ENCODE measurements around the gene KCNA10. TPM values are rescaled to one million over a fixed set of nuclear protein-coding genes. Genes with fewer than 3 reads are reported as not detected.
A peak's percentile ranks its signal among the peaks of the same experiment; 100 is the strongest.

KCNA10 gene
- total and polyA plus RNA-seq, 4 donors = not detected

GRCh38 chr1:110485725-110486124, 33.2 kb downstream of the KCNA10 start:
- 42 to 77% methylated on average over 2 of the region's 2 CpGs for WGBS, 2 donors
- no peak overlapping the region for H3K4me3 ChIP-seq
- H3K36me3 ChIP-seq (ENCODE audit: control insufficient read depth in 4 of 4, insufficient read depth in 4 of 4, low read length in 4 of 4) = no peaks in the 10 kb centered on the region
- H3K9ac ChIP-seq (ENCODE audit: insufficient read depth in 1 of 2, low read length in 2 of 2) = no peak overlapping the region
- ATAC-seq (ENCODE audit: insufficient read depth, low FRiP score) (no peak), DNase-seq (no peak)
- H3K27ac ChIP-seq (ENCODE audit: low read depth in 1 of 2, low read length in 1 of 2) = no peak overlapping the region
- peaks cover 0 to 8% (median 0%) of the 10 kb centered on the region in 5 donors for H3K4me1 ChIP-seq (ENCODE audit: control insufficient read depth in 5 of 5, insufficient read depth in 5 of 5, low read length in 5 of 5)
- no peaks in the 10 kb centered on the region for H3K9me3 ChIP-seq (ENCODE audit: control insufficient read depth in 4 of 4, insufficient read depth in 3 of 4, low read length in 3 of 4)
- H3K27me3 ChIP-seq (ENCODE audit: control insufficient read depth in 3 of 3, insufficient read depth in 3 of 3, low read length in 2 of 3) = no peaks in the 10 kb centered on the region
- no peak for TF ChIP-seq CTCF (IDR thresholded peaks at IDR 0.05; ENCODE audit: control extremely low read depth, extremely low read depth)

- Histone ChIP-seq H3K27ac (ENCODE audit: low read depth in 1 of 2, low read length in 1 of 2) (no peak overlapping the region), H3K9me3 (ENCODE audit: control insufficient read depth in 4 of 4, insufficient read depth in 3 of 4, low read length in 3 of 4) (no peaks in the 10 kb centered on the region), H3K9ac (ENCODE audit: insufficient read depth in 1 of 2, low read length in 2 of 2) (no peak overlapping the region), H3K36me3 (ENCODE audit: control insufficient read depth in 4 of 4, insufficient read depth in 4 of 4, low read length in 4 of 4) (no peaks in the 10 kb centered on the region), H3K27me3 (ENCODE audit: control insufficient read depth in 3 of 3, insufficient read depth in 3 of 3, low read length in 2 of 3) (no peaks in the 10 kb centered on the region), H3K4me3 (no peak overlapping the region), H3K4me1 (ENCODE audit: control insufficient read depth in 5 of 5, insufficient read depth in 5 of 5, low read length in 5 of 5) (peaks cover 0 to 8% (median 5%) of the 10 kb centered on the region in 5 donors)
- DNase-seq = no peak
- no peak for ATAC-seq (ENCODE audit: insufficient read depth, low FRiP score)
- WGBS, 2 donors = 86 to 91% methylated on average over 12 of the region's 12 CpGs
- no peak for TF ChIP-seq CTCF (IDR thresholded peaks at IDR 0.05; ENCODE audit: control extremely low read depth, extremely low read depth)
Observed at GRCh38 chr1:110484801-110485200, 34.2 kb downstream of the KCNA10 start.

- H3K9me3 ChIP-seq (ENCODE audit: control insufficient read depth in 4 of 4, insufficient read depth in 3 of 4, low read length in 3 of 4) = no peaks in the 10 kb centered on the region
- ATAC-seq (ENCODE audit: insufficient read depth, low FRiP score) (no peak), DNase-seq (no peak)
- no peak overlapping the region for H3K9ac ChIP-seq (ENCODE audit: insufficient read depth in 1 of 2, low read length in 2 of 2)
- TF ChIP-seq CTCF (IDR thresholded peaks at IDR 0.05; ENCODE audit: control extremely low read depth, extremely low read depth) = no peak
- H3K4me3 ChIP-seq = no peak overlapping the region
- no peaks in the 10 kb centered on the region for H3K36me3 ChIP-seq (ENCODE audit: control insufficient read depth in 4 of 4, insufficient read depth in 4 of 4, low read length in 4 of 4)
- H3K27ac ChIP-seq (ENCODE audit: low read depth in 1 of 2, low read length in 1 of 2) = peak overlapping the region in 1 of 2 donors; percentile 59
- WGBS, 2 donors = 76 to 89% methylated on average over 9 of the region's 9 CpGs
- no peaks in the 10 kb centered on the region for H3K27me3 ChIP-seq (ENCODE audit: control insufficient read depth in 3 of 3, insufficient read depth in 3 of 3, low read length in 2 of 3)
- peaks cover 0 to 9% (median 5%) of the 10 kb centered on the region in 5 donors for H3K4me1 ChIP-seq (ENCODE audit: control insufficient read depth in 5 of 5, insufficient read depth in 5 of 5, low read length in 5 of 5)
Observed at GRCh38 chr1:110483308-110483685, 35.7 kb downstream of the KCNA10 start.

GRCh38 chr1:110482662-110483307, 36.2 kb downstream of the KCNA10 start:
- Histone ChIP-seq H3K9me3 (ENCODE audit: control insufficient read depth in 4 of 4, insufficient read depth in 3 of 4, low read length in 3 of 4) (no peaks in the 10 kb centered on the region), H3K4me3 (no peak overlapping the region), H3K27ac (ENCODE audit: low read depth in 1 of 2, low read length in 1 of 2) (peak overlapping the region in 1 of 2 donors; percentile 59), H3K27me3 (ENCODE audit: control insufficient read depth in 3 of 3, insufficient read depth in 3 of 3, low read length in 2 of 3) (no peaks in the 10 kb centered on the region), H3K4me1 (ENCODE audit: control insufficient read depth in 5 of 5, insufficient read depth in 5 of 5, low read length in 5 of 5) (peaks cover 0 to 9% (median 5%) of the 10 kb centered on the region in 5 donors), H3K9ac (ENCODE audit: insufficient read depth in 1 of 2, low read length in 2 of 2) (no peak overlapping the region), H3K36me3 (ENCODE audit: control insufficient read depth in 4 of 4, insufficient read depth in 4 of 4, low read length in 4 of 4) (no peaks in the 10 kb centered on the region)
- TF ChIP-seq CTCF (IDR thresholded peaks at IDR 0.05; ENCODE audit: control extremely low read depth, extremely low read depth) = no peak
- 37 to 39% methylated on average over 18 of the region's 18 CpGs for WGBS, 2 donors
- DNase-seq = no peak
- ATAC-seq (ENCODE audit: insufficient read depth, low FRiP score) = peak; percentile 81
